ENCODE measurements around the gene ABCB8. TPM values are rescaled to one million over a fixed set of nuclear protein-coding genes. Genes with fewer than 3 reads are reported as not detected.

Gene ABCB8
- total and polyA plus RNA-seq, 9 of the 15 experiments (the other 6 are each of a cell fraction or from before 2014, with no cell fraction given): 7.6 to 106 (median 36.3) TPM

DNA sequence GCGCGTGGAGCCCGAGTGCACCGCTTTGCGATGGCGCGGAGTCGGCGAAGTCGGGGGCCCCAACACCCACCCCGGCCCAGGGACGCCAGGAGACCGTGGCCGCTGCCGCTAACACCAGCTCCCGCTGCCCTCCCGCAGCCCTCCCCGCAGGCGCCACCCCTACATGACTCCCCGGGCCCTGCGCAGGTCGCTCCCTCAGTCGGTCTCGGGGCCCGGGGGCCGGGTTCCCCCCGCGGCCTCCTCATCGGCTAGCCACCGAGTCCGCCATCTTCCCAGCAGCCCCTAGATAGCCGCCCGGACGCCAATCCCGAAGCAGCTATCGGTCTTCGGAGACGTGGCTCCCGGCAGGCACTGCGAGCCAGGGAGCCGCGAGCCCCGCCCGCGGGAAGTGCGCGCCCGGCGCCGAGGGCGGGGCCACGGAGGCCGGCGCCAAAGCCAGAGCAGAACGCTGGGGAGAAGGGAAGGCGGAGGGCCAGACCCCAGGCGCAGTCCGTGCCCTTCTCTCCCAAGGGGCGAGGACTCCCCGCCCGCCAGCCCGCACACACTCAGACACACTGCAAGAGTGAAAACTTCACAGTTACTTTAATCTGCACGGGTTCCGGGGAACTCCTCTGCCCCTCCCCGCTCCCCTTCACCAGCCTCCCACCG, 52.4 kb downstream of the ABCB8 start, which contains the start of gene FASTK (continued):
- TF ChIP-seq MCM7 (IDR thresholded peaks at IDR 0.05) (no peak), ATF6 (CRISPR knock-in tag; IDR thresholded peaks at IDR 0.05) (no peak; the same call in 1 of the 2 replicates), HNRNPLL (IDR thresholded peaks at IDR 0.05; ENCODE audit: low read depth, low read length, poor library complexity, severe bottlenecking) (peak; percentile 61), DNMT1 (IDR thresholded peaks at IDR 0.05) (0 out of 2 replicates have a peak, but pooled peaks have one; percentile 43), TSC22D4 (tag; IDR thresholded peaks at IDR 0.05) (no peak), HMBOX1 (IDR thresholded peaks at IDR 0.05) (no peak), ZNF347 (CRISPR knock-in tag; IDR thresholded peaks at IDR 0.05; ENCODE audit: low read depth) (no peak), ESRRA (IDR thresholded peaks at IDR 0.05; ENCODE audit: borderline replicate concordance, low read depth) (peak; percentile 71), SIN3B (IDR thresholded peaks at IDR 0.05; ENCODE audit: low read depth) (no peak), NR1H2 (CRISPR knock-in tag; IDR thresholded peaks at IDR 0.05) (peak; percentile 56; the same call in 1 of the 2 replicates), FOXA3 (CRISPR knock-in tag; conservative IDR thresholded peaks at IDR 0.05 in 1 of 2, IDR thresholded peaks at IDR 0.05 in 1 of 2) (no peak), KLF10 (CRISPR knock-in tag; IDR thresholded peaks at IDR 0.05) (no peak), TEAD1 (CRISPR knock-in tag; IDR thresholded peaks at IDR 0.05) (0 out of 4 replicates have a peak, but pooled peaks of 1 of the 2 experiments have one; percentile 22), FOXK2 (conservative IDR thresholded peaks at IDR 0.05 in 1 of 2, IDR thresholded peaks at IDR 0.05 in 1 of 2; ENCODE audit: low read depth in 2 of 2) (no peak; a peak in 1 of 4 replicates)
- TF ChIP-seq, protein P1, sequence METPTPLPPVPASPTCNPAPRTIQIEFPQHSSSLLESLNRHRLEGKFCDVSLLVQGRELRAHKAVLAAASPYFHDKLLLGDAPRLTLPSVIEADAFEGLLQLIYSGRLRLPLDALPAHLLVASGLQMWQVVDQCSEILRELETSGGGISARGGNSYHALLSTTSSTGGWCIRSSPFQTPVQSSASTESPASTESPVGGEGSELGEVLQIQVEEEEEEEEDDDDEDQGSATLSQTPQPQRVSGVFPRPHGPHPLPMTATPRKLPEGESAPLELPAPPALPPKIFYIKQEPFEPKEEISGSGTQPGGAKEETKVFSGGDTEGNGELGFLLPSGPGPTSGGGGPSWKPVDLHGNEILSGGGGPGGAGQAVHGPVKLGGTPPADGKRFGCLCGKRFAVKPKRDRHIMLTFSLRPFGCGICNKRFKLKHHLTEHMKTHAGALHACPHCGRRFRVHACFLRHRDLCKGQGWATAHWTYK (CRISPR knock-in tag; IDR thresholded peaks at IDR 0.05): peak; percentile 84; the same call in 1 of the 2 replicates
- TF ChIP-seq, protein P2, sequence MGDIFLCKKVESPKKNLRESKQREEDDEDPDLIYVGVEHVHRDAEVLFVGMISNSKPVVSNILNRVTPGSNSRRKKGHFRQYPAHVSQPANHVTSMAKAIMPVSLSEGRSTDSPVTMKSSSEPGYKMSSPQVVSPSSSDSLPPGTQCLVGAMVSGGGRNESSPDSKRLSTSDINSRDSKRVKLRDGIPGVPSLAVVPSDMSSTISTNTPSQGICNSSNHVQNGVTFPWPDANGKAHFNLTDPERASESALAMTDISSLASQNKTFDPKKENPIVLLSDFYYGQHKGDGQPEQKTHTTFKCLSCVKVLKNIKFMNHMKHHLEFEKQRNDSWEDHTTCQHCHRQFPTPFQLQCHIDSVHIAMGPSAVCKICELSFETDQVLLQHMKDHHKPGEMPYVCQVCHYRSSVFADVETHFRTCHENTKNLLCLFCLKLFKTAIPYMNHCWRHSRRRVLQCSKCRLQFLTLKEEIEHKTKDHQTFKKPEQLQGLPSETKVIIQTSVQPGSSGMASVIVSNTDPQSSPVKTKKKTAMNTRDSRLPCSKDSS (IDR thresholded peaks at IDR 0.05; ENCODE audit: low read depth, partially characterized antibody): no peak
- TF ChIP-seq, protein P3, sequence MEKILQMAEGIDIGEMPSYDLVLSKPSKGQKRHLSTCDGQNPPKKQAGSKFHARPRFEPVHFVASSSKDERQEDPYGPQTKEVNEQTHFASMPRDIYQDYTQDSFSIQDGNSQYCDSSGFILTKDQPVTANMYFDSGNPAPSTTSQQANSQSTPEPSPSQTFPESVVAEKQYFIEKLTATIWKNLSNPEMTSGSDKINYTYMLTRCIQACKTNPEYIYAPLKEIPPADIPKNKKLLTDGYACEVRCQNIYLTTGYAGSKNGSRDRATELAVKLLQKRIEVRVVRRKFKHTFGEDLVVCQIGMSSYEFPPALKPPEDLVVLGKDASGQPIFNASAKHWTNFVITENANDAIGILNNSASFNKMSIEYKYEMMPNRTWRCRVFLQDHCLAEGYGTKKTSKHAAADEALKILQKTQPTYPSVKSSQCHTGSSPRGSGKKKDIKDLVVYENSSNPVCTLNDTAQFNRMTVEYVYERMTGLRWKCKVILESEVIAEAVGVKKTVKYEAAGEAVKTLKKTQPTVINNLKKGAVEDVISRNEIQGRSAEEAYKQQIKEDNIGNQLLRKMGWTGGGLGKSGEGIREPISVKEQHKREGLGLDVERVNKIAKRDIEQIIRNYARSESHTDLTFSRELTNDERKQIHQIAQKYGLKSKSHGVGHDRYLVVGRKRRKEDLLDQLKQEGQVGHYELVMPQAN (IDR thresholded peaks at IDR 0.05; ENCODE audit: borderline replicate concordance): no peak; the same call in 1 of the 2 replicates
- TF ChIP-seq, protein P4, sequence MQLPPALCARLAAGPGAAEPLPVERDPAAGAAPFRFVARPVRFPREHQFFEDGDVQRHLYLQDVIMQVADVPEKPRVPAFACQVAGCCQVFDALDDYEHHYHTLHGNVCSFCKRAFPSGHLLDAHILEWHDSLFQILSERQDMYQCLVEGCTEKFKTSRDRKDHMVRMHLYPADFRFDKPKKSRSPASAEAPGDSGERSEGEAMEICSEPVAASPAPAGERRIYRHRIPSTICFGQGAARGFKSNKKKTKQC (CRISPR knock-in tag; IDR thresholded peaks at IDR 0.05): no peak; the same call in none of the 2 replicates

Data from K562 (cell line).